Upper lobe of right lung (tissue), 1 donor: ENCODE results near the gene UCP3. TPM values are rescaled to one million over a fixed set of nuclear protein-coding genes. Genes with fewer than 3 reads are reported as not detected.

Source experiments
- ATAC-seq: fragments of 200-7000 bp; cut with Tn5 transposase; one replicate; pipeline ENCODE4 v1.9.1; 2020; ENCODE audit warnings: mild to moderate bottlenecking, moderate library complexity
- DNase-seq: peaks from one replicate; pipeline ENCODE4 v3.0.0-alpha.2; 2020
- H3K27ac ChIP-seq: fragments of 200-600 bp; one replicate; pipeline ENCODE4 v1.8.0; 2022
- H3K27me3 ChIP-seq: fragments of 200-600 bp; one replicate; pipeline ENCODE4 v1.8.0; 2022; ENCODE audit warnings: mild to moderate bottlenecking
- H3K36me3 ChIP-seq: fragments of 200-600 bp; one replicate; pipeline ENCODE4 v1.8.0; 2022
- H3K4me1 ChIP-seq: fragments of 200-600 bp; one replicate; pipeline ENCODE4 v1.8.0; 2022
- H3K4me3 ChIP-seq: fragments of 200-600 bp; one replicate; pipeline ENCODE4 v1.8.0; 2022; ENCODE audit warnings: mild to moderate bottlenecking
- H3K9me3 ChIP-seq: fragments of 200-600 bp; one replicate; pipeline ENCODE4 v1.8.0; 2022
- intact Hi-C: fragments of 100-400 bp; cut with DNase I; formaldehyde crosslinking; loops from one replicate; pipeline ENCODE4 v1.11.0; 2022
- total RNA-seq: library from RNA; stranded (reverse); fragmentation: NEBNext Ultra II Directional; extraction: Animal tissue kit (Norgen Biotek cat#: 25700); gene quantifications from one replicate; pipeline ENCODE4 v1.2.1, GENCODE V29; 2021
- TF ChIP-seq, protein P1 (sequence below): fragments of 200-600 bp; IDR thresholded peaks from one replicate; pipeline ENCODE4 v1.8.0; 2022; ENCODE audit warnings: antibody characterized with exemption
- donor health status: DM: no; HTN: yes; CAD: no; lungs with severe emphysema.

UCP3 gene
- total RNA-seq, 1 donor from 2014 or later = 2.6 TPM

DNA sequence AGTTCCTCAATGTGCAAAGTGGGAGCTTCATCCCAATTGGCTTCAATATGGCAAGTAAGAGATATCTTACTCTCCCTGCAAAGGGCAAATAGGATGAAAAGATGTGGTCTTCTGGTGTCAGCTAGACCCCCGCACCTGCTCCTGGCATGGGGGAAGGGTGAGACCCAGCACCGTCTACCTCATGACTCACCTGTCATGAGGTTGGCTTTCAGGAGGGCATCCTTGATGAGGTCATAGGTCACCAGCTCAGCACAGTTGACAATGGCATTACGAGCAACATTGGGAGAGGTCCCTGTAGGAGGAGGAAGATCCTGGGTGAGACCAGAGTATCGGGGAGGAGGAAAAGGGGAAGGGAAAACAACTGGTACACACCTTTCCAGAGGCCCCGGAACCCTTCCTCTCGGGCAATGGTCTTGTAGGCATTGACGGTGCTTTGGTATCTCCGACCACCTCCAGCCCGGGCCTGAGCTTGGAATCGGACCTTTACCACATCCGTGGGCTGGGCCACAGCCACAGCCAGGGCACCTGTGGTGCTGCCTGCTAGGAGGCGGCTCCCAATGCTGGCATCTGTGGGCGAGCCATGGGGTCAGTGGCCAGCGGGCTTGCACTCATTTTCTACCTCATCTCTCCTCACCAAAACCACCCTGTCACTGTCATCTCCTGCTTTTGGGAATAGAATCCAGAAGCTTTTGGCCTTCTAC lies 32.3 kb downstream of the UCP3 start:
- intact Hi-C loops = no loop called here
- Histone ChIP-seq H3K9me3 (no peaks in the 10 kb centered on the region), H3K4me3 (no peak overlapping the region), H3K36me3 (peaks cover 46% of the 10 kb centered on the region), H3K27me3 (no peaks in the 10 kb centered on the region), H3K4me1 (peaks cover 41% of the 10 kb centered on the region), H3K27ac (no peak overlapping the region)
- DNase-seq (no peak), ATAC-seq (no peak)
- TF ChIP-seq, protein P1, sequence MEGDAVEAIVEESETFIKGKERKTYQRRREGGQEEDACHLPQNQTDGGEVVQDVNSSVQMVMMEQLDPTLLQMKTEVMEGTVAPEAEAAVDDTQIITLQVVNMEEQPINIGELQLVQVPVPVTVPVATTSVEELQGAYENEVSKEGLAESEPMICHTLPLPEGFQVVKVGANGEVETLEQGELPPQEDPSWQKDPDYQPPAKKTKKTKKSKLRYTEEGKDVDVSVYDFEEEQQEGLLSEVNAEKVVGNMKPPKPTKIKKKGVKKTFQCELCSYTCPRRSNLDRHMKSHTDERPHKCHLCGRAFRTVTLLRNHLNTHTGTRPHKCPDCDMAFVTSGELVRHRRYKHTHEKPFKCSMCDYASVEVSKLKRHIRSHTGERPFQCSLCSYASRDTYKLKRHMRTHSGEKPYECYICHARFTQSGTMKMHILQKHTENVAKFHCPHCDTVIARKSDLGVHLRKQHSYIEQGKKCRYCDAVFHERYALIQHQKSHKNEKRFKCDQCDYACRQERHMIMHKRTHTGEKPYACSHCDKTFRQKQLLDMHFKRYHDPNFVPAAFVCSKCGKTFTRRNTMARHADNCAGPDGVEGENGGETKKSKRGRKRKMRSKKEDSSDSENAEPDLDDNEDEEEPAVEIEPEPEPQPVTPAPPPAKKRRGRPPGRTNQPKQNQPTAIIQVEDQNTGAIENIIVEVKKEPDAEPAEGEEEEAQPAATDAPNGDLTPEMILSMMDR = no peak

DNA sequence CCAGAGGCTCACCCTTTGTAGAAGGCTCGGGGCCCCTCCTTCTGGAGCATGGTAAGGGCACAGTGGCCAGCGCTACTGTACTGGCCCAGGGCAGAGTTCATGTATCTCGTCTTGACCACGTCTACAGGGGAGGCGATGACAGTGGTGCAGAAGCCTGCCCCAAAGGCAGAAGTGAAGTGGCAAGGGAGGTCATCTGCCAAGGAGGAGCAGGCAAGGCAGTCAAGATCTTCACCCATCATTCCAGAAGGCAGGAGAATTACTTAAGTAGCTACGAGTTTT lies 33.5 kb downstream of the UCP3 start:
- H3K9me3 ChIP-seq = no peaks in the 10 kb centered on the region
- DNase-seq (no peak), ATAC-seq (no peak)
- H3K4me1 ChIP-seq = peaks cover 30% of the 10 kb centered on the region
- no peaks in the 10 kb centered on the region for H3K27me3 ChIP-seq
- peaks cover 46% of the 10 kb centered on the region for H3K36me3 ChIP-seq
- intact Hi-C loops = no loop called here
- H3K4me3 ChIP-seq = no peak overlapping the region
- H3K27ac ChIP-seq = no peak overlapping the region
- TF ChIP-seq, protein P1 = no peak

- no peak for DNase-seq
- no peak overlapping the region for H3K4me3 ChIP-seq
- intact Hi-C loops = no loop called here
- H3K9me3 ChIP-seq = no peaks in the 10 kb centered on the region
- H3K27me3 ChIP-seq = no peaks in the 10 kb centered on the region
- peaks cover 25% of the 10 kb centered on the region for H3K4me1 ChIP-seq
- TF ChIP-seq, protein P1 = no peak
- ATAC-seq = no peak
- no peak overlapping the region for H3K27ac ChIP-seq
- H3K36me3 ChIP-seq = peaks cover 46% of the 10 kb centered on the region
Measured at GRCh38 chr11:73974604-73975478, 34.0 kb downstream of the UCP3 start.

- peaks cover 13% of the 10 kb centered on the region for H3K4me1 ChIP-seq
- ATAC-seq (no peak), DNase-seq (no peak)
- H3K27ac ChIP-seq = no peak overlapping the region
- intact Hi-C loops = no loop called here
- no peaks in the 10 kb centered on the region for H3K27me3 ChIP-seq
- TF ChIP-seq, protein P1 = no peak
- no peaks in the 10 kb centered on the region for H3K9me3 ChIP-seq
- H3K36me3 ChIP-seq = peaks cover 36% of the 10 kb centered on the region
- H3K4me3 ChIP-seq = no peak overlapping the region
Measured at GRCh38 chr11:73972620-73973449, 36.0 kb downstream of the UCP3 start.

DNA sequence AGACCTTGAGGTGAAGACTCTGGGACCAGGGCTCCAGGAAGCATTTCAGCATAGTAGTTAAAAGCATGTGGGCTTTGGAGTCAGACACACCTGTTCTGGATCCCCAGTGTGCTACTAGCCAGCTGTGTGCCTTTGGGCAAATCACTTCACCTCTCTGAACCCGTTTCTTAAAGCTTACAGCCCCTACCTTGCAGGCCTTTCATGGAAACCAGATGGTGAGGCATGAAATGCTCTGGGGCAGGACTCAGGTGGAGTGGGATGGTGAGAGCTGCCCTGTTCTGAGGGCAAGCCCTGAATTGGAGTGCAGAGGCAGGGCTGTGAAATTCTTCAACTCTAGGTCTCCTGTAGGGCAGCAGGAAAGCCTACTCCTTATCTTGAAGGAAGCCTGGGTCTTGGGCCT lies 36.7 kb downstream of the UCP3 start:
- Histone ChIP-seq H3K9me3 (no peaks in the 10 kb centered on the region), H3K27ac (no peak overlapping the region), H3K4me3 (no peak overlapping the region), H3K36me3 (peaks cover 30% of the 10 kb centered on the region), H3K4me1 (peaks cover 13% of the 10 kb centered on the region), H3K27me3 (no peaks in the 10 kb centered on the region)
- TF ChIP-seq, protein P1 = no peak
- no peak for ATAC-seq
- DNase-seq = no peak
- intact Hi-C loops = no loop called here
